Stimulated activated CD8-positive, alpha-beta memory T cell treated with anti-CD3 and anti-CD28 coated beads, Interleukin-15, amount 100 ng/mL, for 4 hours (primary cell): ENCODE results near the gene FSHR.

ENCODE experiments used
- DNase-seq, 2 donors: peaks; one replicate each; pipeline ENCODE4 v3.0.0-alpha.2; 2020; ENCODE audit warnings: low read depth in 2 of 2

Gene FSHR

DNA sequence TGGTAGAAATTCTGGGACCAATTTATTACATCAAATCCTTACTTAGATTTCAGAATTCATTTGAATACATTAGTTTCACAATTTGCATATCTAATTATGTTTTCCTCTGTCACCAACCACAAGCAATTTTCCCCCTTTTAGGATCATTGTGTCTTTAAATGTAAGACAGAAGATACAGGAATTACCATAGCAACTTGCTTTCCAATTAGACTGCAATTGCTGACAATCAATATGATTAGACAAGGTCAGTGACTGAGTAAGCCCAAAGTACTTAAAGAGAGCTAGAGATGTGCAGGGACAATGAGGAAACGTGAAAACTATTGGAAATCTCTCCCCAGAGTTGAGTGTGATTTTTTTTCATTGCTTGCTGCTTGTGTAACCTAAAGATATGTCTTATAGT is 121.4 kb downstream of the FSHR start:
- no peak for DNase-seq

- DNase-seq = no peak
Observed at GRCh38 chr2:49032126-49032525, 122.2 kb downstream of the FSHR start.

DNA sequence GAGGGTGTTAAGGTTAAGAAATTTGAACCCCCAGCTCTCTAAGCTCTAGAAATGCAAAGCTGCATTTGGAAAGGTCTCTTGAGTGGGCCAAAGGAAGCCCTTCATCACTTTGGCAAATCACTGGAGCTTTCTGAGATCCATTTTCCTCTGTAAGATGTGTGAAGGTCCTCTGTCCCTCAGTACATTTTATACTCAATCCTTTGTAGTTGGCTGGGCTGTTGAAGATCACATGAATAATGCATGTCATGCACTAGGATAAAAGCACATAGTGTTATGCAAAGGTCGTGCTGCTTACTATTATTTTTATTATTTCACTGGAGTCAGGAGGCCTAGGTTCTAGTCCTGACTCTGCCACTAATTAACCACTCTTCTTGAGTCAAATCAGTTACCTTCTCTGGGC is 124.9 kb downstream of the FSHR start:
- no peak for DNase-seq

DNA sequence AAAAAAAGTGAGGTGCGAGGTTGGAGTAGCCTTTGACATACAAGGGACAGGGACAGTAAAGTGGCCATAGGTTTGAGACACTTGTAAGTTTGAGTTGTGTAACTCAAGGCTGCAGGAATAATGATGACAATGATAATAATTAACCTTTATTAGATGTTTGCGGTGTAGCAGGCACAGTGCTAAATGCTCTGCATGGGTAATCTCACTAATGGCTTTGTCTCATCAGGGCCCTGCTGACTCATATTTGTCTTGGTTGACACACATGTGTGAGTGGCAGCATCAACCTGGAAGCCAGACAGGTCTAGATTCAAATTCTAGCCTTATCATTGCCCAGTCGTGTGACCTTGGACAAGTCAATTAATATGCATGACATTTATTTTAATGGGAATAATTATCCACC is 126.2 kb downstream of the FSHR start:
- no peak for DNase-seq

GRCh38 chr2:49026706-49027105 is 127.6 kb downstream of the FSHR start:
- no peak for DNase-seq

DNA sequence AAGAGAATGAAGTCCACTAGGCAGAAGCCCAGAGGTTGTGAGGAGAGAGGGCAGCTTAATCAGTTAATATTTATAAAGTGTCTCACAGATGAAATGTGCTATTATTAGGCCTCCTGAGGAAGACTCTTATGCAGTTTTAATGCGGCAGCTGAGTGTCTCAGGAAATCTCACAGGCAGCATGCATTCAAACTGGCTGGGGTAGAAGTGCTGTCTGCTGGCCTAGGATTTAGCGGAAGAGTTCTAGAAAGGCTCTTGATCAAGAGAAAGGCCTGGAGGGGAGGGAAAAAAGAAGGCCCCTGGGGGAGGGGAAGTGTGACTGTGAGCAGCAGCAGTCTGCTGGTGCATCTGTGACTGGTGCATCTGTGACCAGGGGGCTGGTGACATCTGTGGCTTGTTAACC is 133.0 kb downstream of the FSHR start:
- DNase-seq = no peak

DNA sequence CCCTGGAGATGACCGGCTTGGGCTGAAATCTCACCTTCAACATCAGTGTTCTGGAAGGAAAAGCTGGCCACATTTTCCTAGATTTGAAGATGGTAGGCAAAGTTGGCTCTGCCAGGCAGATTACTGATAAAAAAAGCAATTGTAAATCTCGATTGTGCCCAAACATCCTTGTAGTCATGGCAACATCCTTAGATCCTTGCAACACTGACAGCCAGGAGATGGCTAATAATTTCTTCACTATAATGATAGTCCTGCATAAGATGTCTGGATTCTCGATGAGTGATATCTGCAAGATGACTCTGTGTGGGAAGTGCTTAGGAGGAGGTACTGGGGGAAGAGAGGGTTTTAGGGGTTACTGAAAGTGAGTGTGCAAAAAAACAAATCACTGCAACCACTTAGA is 149.1 kb downstream of the FSHR start:
- no peak for DNase-seq

- DNase-seq = no peak
Observed at GRCh38 chr2:49004036-49004626, 150.2 kb downstream of the FSHR start.

GRCh38 chr2:49003201-49003600 is 151.1 kb downstream of the FSHR start:
- no peak for DNase-seq

DNA sequence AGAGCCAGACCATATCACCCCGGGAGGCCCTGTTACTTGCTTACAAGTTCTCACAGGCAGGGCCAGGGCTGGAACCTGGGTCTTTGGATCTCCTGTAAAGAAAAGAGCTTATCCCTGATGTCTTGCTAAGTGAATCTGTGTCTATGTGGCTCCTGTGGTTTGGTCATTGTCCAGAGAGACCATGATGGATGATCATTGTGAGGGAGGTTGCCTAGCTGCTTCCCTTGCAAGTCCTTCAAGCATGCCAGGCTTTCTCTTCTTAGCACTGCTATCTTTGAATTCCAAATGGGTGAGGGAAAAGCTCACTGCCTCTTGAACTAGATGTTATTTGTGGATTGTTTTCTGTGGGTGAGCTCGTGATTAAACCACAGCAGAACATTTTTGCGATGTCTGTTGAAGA is 151.6 kb downstream of the FSHR start:
- DNase-seq = no peak

- DNase-seq = no peak
Observed at GRCh38 chr2:49000695-49001094, 153.6 kb downstream of the FSHR start.

DNA sequence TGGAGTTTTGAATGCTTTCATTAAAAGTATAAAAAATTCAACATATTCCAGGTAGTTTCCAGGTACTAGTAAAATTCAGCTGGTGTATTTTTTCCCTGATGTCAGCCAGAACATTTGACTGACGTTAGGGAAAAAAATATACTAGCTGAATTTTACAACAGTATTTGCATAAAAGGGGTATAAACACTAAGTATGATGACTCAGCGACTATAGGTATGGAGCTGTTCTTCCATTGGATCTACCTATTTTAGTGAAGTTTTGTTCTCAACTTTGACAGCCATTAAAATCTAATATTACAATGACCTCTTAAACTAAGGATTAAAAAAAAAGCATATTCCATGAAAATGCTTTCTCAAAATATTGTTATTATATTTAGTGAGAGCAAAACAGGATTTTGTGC is 155.9 kb downstream of the FSHR start:
- DNase-seq = no peak

- DNase-seq = no peak
Observed at GRCh38 chr2:48993576-48993975, 160.7 kb downstream of the FSHR start.

DNA sequence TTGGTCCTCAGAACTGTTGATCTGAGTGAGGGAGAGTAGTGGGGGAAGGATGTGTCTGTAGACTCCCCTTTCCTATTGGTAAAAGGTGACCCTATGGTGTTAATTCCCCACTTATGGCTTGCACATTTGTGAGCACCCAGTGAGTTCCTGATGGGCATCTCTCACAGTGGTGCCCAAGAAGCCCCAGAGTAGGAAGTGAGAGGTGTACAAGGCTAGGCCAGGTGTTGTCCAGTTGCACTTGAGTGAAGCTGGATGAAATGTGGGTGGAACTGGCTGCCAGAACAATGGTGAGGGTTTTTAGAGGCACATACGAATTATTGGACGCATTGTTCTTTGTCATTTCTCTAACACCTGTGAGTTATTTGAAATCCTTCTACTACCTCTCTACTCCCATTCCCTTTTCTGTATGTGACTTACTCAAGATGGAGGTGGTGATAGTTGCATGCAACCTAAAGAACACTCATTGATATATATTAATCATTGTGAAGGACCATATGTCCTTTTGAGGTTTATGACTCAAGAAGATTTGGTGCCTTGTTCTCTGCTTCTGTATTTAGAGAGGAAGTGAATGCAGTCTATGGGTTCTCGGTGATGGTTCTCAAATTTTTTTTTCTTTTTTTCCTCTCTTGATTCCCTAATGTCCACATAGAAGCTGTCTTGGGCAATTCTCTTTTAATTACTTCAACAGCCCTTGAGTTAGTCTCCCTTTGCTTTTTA is 162.7 kb downstream of the FSHR start:
- DNase-seq = no peak

DNA sequence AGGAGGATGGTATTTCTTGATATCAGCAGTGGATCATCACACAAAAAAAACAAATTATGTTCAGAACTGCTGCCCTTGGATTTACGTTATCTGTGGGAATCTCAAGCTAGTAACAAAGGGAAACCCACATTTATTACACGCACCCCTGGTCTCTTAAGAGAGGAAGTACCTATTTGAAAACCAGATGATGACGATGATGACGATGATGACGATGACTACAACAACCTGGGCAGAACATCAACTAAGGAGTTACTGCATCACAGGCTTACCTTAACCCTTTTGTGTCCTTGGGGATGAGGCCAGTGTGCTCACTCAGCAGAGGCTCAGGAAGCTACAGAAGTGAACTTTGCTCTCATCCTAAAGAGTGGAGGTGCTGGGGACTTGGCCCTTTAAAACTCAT is 169.4 kb downstream of the FSHR start:
- DNase-seq = no peak

DNA sequence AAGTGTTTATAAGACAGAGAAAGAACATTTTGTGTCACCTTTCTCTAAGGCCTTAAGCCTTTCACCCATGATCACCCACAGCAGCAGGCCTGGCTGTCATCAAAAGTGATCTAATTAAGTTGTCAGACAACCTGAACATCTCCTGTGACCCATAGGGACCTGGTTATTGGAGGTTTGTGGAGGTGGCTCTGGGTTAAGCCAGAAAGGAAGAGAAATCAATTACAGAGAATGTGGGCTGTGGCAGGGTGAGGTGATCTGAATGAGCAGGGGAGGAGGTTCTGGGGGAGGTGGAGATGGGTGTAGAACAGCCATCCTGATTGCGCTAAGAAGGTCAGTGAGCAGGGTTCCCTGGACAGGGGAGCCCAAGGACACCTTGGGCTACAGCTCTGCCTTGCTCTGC is 170.8 kb downstream of the FSHR start:
- DNase-seq = no peak

GRCh38 chr2:48982887-48983435 is 171.4 kb downstream of the FSHR start:
- no peak for DNase-seq

GRCh38 chr2:48980846-48981245 is 173.5 kb downstream of the FSHR start:
- no peak for DNase-seq

- DNase-seq = no peak
Observed at GRCh38 chr2:48979691-48980090, 174.6 kb downstream of the FSHR start.

- DNase-seq = no peak
Observed at GRCh38 chr2:48978131-48978530, 176.2 kb downstream of the FSHR start.

DNA sequence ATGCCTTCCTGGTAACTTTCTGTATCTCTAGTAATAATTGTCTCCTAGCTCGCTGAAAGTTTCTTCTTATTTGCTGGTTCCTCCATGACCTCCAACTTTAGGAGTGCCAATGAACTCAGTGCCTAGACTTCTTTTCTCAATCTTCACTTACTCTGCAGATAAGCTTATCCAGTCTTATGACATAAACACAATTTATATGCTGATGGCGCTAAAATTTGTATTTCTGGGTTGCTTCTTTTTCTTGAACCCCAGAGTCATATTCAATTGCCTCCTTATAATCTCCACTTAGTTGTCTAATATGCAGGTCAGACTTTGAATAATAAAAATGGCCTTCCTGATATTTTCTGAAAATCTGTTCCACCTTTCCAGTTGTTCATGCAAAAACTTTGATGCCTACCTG is 182.5 kb downstream of the FSHR start:
- DNase-seq = no peak

DNA sequence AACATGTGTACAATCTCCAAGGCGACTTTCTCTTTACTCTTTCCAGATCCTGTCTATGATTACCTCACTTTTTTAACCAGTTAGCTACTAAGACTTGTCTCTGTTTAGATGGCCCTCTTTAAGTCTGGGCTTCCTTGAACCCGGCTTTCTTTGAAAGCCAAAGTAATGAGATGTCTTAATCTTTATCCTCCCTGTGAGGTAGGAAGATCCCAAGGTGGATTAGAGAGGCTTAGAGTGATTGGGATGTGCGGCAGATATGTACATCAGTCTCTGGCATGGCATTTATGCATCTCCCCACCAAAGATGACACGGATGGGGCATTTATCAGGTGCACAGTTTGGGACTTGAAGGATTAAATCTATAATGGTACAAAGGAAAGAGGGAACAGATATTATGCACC is 186.3 kb downstream of the FSHR start:
- DNase-seq = no peak

- no peak for DNase-seq
Observed at GRCh38 chr2:48965204-48965603, 189.1 kb downstream of the FSHR start.

GRCh38 chr2:48961009-48961408 is 193.3 kb downstream of the FSHR start:
- DNase-seq = no peak
